ENCODE data around the gene EME1. TPM values are rescaled to one million over a fixed set of nuclear protein-coding genes. Genes with fewer than 3 reads are reported as not detected.

Gene EME1
- total and polyA plus RNA-seq, 2 of the 4 experiments (the other 2 are of a cell fraction): 9.1 to 9.4 TPM

DNA sequence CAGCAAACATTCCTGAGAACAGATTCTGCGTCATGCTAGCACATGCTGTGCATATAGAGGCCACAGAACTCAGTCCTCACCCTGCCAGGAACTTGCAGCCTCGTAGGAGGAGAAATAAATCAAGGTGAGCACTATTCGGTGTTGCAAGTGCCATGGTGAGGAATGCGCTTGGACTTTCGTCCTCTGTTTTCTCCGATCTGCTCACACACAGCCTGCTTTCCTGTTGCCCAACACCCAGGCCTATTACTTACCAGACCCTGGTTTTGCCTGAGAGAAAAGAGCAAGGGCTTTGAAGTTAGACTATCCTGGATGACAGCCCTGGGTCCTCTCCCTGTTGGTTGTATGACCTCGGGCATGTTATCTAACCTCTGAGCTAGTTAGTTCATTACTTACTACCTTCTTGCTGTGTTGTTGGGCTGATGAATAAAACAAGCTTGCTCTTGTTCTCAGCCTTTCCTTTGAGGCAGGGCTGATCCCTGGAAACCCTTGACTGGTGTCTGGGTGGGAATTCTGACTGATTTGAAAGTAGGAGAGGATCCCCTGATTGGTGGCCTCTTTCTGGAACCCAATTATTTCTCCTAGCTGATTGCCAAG is 55.9 kb downstream of the EME1 start:
- peaks cover 14 to 70% of the 10 kb centered on the region in 2 experiments; a peak in 3 of 4 replicates for H3K79me1 ChIP-seq (ENCODE audit: low read depth in 1 of 2, low read length in 2 of 2)
- no peak overlapping the region for H2AK9ac ChIP-seq (replicated peaks; ENCODE audit: low read depth, low read length, poor library complexity)
- H3K4me1 ChIP-seq (ENCODE audit: control insufficient read depth, insufficient read depth, low read length): peaks cover 23% of the 10 kb centered on the region
- intact Hi-C loops (cut with micrococcal nuclease) (no loop called here), dilution Hi-C loops (cut with HindIII; ENCODE audit: low sequenced_read_pairs, unreplicated experiment) (no loop called here), in situ Hi-C loops (cut with MboI; ENCODE audit: low sequenced_read_pairs) (no loop called here)
- no peak overlapping the region for H3K4ac ChIP-seq (ENCODE audit: low read depth, low read length)
- no peaks in the 10 kb centered on the region for H3K27me3 ChIP-seq (ENCODE audit: control insufficient read depth, insufficient read depth, low read length)
- no peak overlapping the region for H3K9ac ChIP-seq (ENCODE audit: low read depth, low read length)
- ATAC-seq (ENCODE audit: low read depth) (no peak), DNase-seq (no peak)
- peaks cover 3% of the 10 kb centered on the region; the same call in 1 of the 2 replicates for H3K36me3 ChIP-seq (ENCODE audit: control insufficient read depth, insufficient read depth, low read length)
- H2AK5ac ChIP-seq (ENCODE audit: low read depth, low read length): no peak overlapping the region
- no peak overlapping the region for H2BK15ac ChIP-seq (ENCODE audit: low read depth, low read length)
- no peak overlapping the region for H3K18ac ChIP-seq (ENCODE audit: low read depth, low read length)
- H4K91ac ChIP-seq (ENCODE audit: insufficient read depth, low read depth, low read length): no peak overlapping the region
- H3K56ac ChIP-seq (ENCODE audit: extremely low read depth, insufficient read depth, low read length): no peak overlapping the region
- ChIA-PET CTCF (no interaction called here), POLR2A (ENCODE audit: unreplicated experiment) (no interaction called here)
- no CpG with 5 or more reads among the region's 7 CpGs for WGBS, 2 experiments (ENCODE audit: extremely low coverage in 2 of 2, insufficient read length in 1 of 2)
- H3K14ac ChIP-seq (replicated peaks; ENCODE audit: low read depth, low read length): no peak overlapping the region
- H2AFZ ChIP-seq (replicated peaks; ENCODE audit: low read length, poor library complexity): no peak overlapping the region
- no peak overlapping the region for H2BK5ac ChIP-seq (ENCODE audit: low read depth, low read length, poor library complexity, severe bottlenecking)
- H3K4me3 ChIP-seq (ENCODE audit: insufficient read depth, low read depth, low read length): no peak overlapping the region
- no peak overlapping the region for H2BK120ac ChIP-seq (ENCODE audit: low read depth, low read length)
- H4K5ac ChIP-seq (ENCODE audit: low read depth, low read length): no peak overlapping the region
- TF ChIP-seq BHLHE40 (IDR thresholded peaks at IDR 0.05; ENCODE audit: low read depth, low read length) (no peak), CEBPB (IDR thresholded peaks at IDR 0.05; ENCODE audit: low read depth, low read length) (no peak), MAZ (IDR thresholded peaks at IDR 0.05; ENCODE audit: borderline replicate concordance, low read depth, low read length) (no peak), RFX5 (IDR thresholded peaks at IDR 0.05; ENCODE audit: low read depth, low read length) (no peak), POLR2A (IDR thresholded peaks at IDR 0.05; ENCODE audit: low read depth, low read length) (no peak), MXI1 (IDR thresholded peaks at IDR 0.05; ENCODE audit: borderline replicate concordance, low read depth, low read length) (no peak)
- no peak overlapping the region for H3K27ac ChIP-seq (ENCODE audit: insufficient read depth, low read length)
- H4K20me1 ChIP-seq (ENCODE audit: insufficient read depth, low read length): no peaks in the 10 kb centered on the region
- H3K9me1 ChIP-seq (ENCODE audit: insufficient read depth, low read length): peaks cover 22% of the 10 kb centered on the region
- no TSS peak for BruUV-seq (replicated peaks)
- no peak overlapping the region for H3K23ac ChIP-seq (ENCODE audit: low read depth, low read length)
- H3K9me3 ChIP-seq (ENCODE audit: control insufficient read depth, insufficient read depth, low read length): no peaks in the 10 kb centered on the region
- no peak overlapping the region for H2BK20ac ChIP-seq (ENCODE audit: low read depth, low read length)
- no peak overlapping the region for H4K8ac ChIP-seq (ENCODE audit: low read depth in 2 of 2, low read length in 2 of 2)
- no peak overlapping the region for H3K4me2 ChIP-seq (ENCODE audit: low read depth, low read length)
